SKM-1 (cell line): ENCODE results near the gene THRA.
A peak's percentile ranks its signal among the peaks of the same experiment; 100 is the strongest.

Experiments
- DNase-seq: peaks from one replicate; lab custom pipeline; 2025; ENCODE audit not compliant: unreplicated experiment; lab: John Stamatoyannopoulos, UW

Gene THRA, protein sequence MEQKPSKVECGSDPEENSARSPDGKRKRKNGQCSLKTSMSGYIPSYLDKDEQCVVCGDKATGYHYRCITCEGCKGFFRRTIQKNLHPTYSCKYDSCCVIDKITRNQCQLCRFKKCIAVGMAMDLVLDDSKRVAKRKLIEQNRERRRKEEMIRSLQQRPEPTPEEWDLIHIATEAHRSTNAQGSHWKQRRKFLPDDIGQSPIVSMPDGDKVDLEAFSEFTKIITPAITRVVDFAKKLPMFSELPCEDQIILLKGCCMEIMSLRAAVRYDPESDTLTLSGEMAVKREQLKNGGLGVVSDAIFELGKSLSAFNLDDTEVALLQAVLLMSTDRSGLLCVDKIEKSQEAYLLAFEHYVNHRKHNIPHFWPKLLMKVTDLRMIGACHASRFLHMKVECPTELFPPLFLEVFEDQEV

DNA sequence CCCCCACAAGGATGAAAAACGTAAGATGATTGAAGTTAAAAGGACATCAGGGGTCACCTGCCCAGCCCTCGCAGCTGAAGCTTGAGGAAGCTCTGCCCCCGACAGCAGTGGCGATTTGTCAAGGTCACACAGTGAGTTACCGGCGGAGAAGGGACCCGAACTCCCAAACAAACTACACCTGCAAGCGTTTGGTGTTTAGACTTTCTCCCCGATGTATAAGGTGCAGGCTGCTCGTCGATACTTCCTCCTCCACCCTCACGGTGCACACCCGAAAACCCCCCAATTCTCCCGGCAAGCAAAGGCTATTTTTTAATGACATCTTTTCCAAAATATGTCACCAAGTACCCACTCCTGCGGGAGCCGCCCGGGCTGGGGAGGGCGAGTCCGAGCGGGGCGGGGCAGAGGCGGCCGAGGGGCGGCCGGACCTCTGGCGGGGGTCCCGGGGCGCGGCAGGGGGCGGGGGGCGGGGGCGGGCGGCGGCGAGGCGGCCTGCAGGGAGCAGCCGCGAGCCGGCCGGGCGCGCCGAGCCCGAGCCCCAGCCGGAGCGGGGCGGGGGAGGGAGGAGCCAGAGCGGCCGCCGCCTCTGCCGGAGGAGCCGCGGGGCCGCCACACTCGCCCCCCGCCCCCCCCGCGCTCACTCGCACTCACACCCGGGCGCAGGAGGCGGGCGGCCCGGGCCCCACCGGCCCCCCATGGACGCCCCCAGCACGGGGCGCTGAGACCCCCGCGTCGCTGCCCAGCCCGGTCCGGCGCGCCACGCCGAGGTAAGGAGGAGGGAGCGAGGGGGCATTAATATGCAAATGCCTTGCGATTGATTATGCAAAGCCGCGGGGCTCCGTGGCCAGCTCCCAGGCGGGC, at the start of gene THRA:
Gene THRA, plus strand, starts transcription at position 637 of the 858 bp plus-strand sequence. CDS start 11,524 bp downstream, outside the sequence.
- peak; percentile 46 for DNase-seq

DNA sequence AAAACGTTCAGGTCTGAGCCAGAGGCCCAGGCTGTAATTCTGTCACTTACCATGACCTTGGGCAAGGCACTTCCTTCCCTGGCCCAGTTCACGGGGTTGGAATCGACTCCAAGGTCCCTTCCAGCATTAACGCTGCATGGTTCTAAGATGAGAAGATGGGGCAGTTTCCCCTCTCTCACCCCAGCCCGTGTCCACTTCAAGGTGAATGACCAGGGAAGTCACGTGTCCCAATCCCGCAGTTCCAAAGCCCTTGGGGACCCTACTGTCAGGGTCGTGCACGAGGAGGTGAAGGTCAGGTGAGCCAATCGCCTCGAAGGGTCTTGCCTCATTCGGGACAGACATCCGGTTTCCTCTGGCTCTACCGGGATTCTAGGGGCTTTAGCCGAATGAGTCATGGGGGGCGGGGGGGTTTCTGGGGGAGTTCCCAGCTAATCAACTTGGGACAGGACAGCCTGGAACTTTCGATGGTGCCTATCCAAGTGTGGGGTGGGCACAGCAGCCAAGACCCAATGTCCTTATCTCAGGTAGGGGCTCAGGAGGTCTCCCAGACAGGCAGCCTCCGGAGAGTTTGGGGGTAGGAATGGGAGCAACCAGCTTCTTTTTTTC, 48.3 kb upstream of the THRA start:
- no peak for DNase-seq

DNA sequence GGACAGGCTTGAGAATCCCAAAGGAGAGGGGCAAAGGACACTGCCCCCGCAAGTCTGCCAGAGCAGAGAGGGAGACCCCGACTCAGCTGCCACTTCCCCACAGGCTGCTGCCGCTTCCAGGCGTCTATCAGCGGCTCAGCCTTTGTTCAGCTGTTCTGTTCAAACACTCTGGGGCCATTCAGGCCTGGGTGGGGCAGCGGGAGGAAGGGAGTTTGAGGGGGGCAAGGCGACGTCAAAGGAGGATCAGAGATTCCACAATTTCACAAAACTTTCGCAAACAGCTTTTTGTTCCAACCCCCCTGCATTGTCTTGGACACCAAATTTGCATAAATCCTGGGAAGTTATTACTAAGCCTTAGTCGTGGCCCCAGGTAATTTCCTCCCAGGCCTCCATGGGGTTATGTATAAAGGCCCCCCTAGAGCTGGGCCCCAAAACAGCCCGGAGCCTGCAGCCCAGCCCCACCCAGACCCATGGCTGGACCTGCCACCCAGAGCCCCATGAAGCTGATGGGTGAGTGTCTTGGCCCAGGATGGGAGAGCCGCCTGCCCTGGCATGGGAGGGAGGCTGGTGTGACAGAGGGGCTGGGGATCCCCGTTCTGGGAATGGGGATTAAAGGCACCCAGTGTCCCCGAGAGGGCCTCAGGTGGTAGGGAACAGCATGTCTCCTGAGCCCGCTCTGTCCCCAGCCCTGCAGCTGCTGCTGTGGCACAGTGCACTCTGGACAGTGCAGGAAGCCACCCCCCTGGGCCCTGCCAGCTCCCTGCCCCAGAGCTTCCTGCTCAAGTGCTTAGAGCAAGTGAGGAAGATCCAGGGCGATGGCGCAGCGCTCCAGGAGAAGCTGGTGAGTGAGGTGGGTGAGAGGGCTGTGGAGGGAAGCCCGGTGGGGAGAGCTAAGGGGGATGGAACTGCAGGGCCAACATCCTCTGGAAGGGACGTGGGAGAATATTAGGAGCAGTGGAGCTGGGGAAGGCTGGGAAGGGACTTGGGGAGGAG, 47.5 kb upstream of the THRA start, which contains the start of gene CSF3:
Gene CSF3, plus strand, starts transcription at position 436 of the 993 bp plus-strand sequence. Its CDS starts 35 bp downstream, at position 471.
- DNase-seq: no peak

DNA sequence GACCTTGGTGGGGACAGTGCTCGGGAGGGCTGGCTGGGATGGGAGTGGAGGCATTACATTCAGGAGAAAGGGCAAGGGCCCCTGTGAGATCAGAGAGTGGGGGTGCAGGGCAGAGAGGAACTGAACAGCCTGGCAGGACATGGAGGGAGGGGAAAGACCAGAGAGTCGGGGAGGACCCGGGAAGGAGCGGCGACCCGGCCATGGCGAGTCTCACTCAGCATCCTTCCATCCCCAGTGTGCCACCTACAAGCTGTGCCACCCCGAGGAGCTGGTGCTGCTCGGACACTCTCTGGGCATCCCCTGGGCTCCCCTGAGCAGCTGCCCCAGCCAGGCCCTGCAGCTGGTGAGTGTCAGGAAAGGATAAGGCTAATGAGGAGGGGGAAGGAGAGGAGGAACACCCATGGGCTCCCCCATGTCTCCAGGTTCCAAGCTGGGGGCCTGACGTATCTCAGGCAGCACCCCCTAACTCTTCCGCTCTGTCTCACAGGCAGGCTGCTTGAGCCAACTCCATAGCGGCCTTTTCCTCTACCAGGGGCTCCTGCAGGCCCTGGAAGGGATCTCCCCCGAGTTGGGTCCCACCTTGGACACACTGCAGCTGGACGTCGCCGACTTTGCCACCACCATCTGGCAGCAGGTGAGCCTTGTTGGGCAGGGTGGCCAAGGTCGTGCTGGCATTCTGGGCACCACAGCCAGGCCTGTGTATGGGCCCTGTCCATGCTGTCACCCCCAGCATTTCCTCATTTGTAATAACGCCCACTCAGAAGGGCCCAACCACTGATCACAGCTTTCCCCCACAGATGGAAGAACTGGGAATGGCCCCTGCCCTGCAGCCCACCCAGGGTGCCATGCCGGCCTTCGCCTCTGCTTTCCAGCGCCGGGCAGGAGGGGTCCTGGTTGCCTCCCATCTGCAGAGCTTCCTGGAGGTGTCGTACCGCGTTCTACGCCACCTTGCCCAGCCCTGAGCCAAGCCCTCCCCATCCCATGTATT, 46.5 kb upstream of the THRA start:
- no peak for DNase-seq

DNA sequence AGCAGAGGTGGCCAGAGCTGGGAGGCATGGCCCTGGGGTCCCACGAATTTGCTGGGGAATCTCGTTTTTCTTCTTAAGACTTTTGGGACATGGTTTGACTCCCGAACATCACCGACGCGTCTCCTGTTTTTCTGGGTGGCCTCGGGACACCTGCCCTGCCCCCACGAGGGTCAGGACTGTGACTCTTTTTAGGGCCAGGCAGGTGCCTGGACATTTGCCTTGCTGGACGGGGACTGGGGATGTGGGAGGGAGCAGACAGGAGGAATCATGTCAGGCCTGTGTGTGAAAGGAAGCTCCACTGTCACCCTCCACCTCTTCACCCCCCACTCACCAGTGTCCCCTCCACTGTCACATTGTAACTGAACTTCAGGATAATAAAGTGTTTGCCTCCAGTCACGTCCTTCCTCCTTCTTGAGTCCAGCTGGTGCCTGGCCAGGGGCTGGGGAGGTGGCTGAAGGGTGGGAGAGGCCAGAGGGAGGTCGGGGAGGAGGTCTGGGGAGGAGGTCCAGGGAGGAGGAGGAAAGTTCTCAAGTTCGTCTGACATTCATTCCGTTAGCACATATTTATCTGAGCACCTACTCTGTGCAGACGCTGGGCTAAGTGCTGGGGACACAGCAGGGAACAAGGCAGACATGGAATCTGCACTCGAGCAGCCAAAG, 45.2 kb upstream of the THRA start:
- DNase-seq: no peak

DNA sequence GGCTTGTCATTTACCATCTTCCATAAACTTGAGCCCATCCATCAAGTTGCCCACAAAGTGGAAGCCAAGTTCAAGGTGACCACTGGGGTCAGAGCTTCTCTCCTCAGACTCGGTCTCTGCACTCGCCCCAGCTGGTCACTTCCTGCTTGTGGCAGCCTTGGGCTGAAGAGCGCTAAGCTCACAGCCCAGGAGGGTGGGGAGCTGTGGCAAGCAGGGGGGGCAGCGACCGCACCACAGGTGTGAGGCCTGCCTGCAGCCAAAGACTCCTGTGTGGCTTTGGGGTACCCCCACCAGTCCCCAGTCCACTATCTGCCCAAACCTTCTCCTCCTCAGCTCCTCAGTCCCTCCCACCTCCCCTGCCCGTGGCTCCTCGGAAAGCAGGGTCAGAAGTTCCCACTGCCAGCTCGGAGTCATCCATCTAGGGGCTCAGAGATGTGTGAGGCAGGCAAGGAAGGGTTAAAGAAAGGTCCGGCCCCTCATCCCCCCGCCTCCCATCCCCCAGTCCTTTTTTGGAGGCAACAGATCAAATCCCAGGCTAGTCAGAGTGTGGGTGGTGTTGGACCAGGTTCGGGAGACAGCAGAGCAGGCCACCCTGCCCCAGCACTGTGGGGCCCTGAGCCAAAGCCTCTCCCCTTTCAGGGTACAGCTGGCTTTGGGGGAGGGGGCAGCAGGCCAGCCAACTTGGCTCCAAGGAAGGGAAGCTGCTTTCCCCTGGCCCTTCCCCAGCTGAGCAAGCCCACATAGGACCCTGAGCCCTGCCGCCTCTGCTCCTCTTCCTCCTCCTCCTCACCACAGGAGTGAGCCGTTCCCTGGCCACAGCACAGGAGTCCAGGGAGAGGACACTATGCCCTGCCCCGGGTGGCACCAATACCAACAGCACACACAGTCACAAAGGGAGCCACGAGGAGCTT, 44.3 kb upstream of the THRA start:
- no peak for DNase-seq

DNA sequence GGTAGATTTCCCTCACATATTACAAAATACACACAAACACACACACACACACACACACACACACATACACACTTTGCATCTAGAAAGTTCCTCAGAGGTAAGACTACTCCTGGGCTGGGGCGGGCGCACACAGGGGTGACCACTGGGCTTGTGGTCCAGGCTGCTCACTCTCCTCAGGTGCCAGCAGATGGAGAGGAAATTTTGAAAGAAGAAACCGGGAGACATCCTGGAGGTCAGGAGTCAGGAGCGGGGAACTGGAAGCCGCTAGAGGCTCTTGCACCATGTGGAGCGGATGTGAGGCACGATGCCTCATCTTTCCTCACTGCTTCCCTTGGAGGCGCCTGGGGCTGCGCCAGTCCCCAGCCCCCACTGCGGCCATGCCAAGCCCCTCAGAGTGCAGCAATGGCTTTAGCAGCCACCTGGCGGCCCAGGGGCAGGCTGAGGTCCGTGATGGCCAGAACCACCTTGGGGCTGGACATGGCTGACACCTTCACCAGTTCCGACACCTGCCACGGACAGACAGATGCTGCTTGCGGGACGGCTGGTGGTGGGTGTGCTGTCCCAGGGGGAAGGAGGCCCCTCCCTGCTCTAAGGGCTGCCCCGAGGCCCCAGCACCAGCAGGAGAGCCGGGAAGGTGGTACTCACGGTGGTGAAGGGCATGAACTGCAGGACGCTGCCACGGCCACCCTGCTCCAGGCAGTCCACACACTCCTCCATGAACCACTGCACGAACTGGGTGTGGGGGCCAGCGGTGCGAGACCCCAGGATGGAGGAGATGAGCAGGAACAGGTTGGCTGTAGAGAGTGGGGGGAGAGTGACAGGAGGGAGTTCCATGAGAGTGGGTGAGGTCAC, 43.4 kb upstream of the THRA start:
- DNase-seq: no peak

DNA sequence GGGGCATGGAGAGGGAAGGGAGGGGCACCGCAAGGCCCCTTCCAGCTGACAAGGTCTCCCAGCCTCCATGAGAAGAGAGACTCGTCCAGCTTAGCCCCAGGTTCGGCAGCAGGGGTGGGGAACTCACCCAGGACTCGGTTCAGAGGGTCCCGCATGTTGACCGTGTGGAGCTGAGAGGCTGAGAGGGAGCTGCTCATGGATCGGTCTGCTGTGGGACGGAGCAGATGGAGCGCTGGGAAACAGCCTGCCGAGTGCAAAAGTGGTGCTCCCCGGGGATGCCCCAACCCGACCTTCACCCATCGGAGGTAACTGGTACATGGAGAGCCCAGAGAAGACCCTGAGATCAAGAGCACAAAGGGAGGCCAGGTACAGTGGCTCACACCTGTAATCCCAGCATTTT, 42.6 kb upstream of the THRA start:
- no peak for DNase-seq

DNA sequence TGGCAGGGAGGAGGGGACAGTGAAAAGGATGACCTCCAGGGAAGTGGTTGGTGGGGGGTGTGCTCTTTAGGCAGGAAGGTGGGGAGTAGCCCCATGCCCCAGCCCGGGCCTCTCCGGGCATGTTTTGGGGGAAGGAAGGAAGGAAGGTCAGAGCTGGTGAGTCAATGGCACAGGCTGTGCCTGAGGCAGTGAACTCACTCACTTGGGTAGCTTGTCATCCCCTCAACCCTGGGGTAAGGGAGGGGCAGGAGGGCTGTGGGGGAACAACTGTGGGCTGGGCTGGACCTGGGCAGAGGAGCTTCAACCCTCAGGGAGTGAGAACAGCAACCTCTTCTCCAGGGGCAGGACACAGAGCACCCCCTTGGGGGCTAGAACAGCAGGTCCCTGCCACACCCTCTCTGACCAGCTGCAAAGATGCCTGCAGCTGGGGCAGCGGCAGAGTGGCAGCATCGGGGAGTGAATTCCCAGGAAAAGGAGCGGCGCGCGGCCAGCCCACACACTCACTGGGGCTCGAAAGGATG, 41.3 kb upstream of the THRA start:
- DNase-seq: no peak

DNA sequence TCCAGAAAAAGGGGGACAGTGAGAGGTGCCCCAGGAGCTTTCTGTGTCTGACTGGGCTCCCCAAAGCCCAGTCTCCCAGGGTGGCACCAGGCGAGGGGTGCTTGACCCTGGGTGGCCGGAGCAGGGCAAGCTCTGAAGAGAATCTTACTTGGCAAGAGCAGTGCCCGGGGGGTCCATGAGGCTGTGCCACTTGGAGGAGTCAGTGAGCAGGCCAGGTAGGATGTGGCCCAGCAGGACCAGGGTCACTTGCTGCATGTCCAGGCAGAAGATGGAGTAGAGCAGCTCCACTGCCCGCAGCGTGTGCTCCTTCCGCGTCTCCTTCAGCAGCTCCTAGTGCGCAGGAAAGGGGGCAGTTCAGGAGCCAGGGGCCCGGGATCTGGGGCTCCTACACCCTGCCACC, 40.3 kb upstream of the THRA start:
- no peak for DNase-seq

DNA sequence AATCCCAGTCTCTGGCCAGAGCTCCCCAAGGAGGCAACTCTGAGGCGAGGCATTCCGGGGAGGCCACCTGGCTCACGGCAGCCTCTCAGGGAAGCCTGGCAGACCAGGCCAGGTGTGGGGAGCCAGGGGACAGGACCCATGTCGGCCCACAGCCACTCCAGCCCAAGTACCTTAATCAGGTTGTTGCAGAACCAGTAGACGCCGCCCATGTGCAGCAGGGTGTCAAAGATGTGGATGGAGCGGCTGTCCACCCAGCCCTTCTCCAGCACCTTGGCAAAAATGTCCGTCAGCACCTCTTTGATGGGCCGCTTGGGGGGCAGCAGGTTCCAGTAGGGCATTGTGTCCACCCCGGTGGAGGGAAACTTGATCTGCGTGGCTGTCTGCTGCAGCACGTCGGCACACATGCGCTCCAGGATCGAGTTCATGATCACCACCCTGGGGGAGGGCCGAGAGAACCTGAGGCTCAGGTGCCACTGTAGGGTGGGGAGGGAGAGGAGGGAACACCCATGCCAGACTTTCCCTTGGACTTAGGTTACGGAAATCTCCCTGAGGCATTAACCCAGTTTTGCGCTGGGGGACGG, 39.7 kb upstream of the THRA start:
- DNase-seq: no peak

DNA sequence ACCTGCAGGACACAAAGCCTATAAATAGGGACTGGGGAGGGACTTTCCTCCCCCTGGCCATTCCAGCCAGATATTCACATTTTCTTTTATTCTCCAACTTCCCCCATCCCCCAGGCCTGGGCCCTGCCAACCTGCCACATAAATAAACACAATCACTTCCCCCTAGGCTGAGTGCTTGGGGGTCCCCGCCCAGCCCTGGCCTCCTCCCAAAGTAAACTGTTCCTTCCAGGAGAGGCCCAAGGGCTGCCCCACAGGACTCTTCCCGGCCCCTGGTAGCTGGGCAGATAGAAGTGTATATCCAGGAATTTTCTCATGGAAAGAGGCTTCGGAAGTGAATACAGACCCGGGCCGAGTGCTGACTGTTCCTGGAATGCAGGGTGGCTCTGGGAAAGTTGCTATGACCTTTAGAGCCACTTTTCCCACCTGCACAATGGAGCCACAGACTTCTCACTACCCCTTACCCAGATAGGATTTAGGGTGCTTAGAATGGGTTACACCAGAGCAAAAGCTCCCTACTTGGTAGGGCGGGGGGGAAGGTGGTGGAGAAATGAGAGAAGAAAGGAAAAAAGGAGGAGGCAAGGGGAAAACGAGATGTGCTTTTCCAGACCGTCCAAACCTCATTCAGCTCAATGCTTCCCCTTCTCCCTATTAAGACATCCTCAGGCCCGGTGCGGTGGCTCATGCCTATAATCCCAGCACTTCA, 39.0 kb upstream of the THRA start:
- no peak for DNase-seq

DNA sequence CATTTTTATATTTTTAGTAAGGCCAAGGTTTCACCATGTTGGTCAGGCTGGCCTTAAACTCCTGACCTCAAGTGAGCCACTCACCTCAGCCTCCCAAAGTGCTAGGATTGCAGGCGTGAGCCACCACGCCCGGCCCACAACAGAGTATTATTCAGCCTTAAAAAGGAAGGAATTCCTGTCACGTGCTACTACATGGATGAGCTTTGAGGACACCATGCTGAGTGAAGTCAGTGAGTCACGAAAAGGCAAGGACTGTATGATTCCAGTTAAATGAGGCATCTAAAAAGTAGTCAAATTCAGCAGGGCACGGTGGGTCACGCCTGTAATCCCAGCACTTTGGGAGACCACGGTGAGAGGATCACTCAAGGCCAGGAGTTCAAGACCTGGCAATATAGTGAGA, 37.9 kb upstream of the THRA start:
- no peak for DNase-seq

DNA sequence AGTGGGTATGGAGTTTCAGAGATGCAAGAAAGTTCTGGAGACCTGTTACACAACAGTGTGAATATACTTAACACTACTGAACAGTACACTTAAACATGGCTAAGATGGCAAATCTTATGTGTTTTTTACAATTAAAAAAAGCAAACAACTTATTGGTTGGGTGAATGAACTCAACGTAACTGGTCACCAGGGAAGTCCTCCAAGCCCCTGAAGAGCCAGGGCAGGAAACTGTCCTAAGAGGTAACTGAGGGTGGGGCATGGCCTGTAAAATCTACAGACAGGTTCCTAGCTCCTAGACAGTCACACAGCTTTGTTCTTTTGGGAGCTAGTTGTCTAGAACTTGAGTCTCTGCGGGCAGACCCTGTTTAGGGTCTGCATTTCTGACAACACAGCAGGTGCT, 37.2 kb upstream of the THRA start:
- no peak for DNase-seq

DNA sequence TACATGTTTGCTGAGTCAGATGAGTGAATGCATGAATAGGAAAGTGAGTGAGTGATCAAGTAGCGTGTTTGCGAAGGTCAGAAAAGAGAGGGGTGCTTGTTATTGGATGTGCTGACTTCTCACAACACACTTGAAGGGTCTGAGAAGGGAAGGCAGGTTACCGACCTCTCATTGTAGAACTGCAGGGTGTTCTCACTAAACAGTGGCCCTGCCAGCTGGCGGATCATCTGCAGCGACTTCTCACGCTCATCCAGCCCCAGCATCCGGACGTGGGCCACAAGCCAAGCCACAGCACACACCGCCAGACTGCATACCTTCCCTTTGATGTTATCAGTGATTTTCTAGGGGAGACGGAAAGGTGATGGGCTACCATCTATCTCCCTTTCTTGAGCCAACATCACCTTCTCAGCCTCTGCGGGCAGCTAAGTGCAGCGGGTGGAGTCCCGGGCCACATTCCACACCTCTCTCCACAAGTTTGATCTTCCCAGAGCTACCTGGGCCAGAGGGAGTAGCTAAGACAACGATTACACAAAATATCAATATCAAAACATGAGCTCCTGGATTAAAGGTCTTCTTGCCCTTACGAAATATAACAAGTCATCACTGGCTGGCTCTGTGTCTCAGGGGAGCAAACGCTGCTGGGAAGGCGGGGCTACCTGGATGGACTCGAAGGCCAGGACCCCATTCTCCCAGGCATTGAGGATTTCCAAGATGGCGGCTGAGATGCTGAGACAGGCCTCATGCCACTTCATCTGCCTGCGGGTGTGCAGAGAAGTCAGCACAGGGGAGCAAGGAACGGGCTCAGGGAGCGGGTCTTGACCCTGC, 36.6 kb upstream of the THRA start:
- DNase-seq: no peak
